SK-N-MC (cell line): ENCODE results near the gene CTNNA3.

Source experiments
- DNase-seq: peaks from one replicate; pipeline ENCODE4 v3.0.0-alpha.2; 2011; ENCODE audit warnings: low read depth, low spot score
- H3K27ac ChIP-seq: fragments of 200-600 bp; sonication (generic); 2 replicates; pipeline ENCODE4 v1.5.1; 2016; ENCODE audit warnings: mixed run types
- H3K36me3 ChIP-seq: fragments of 200-600 bp; sonication (generic); 2 replicates; pipeline ENCODE4 v1.6.1; 2017; ENCODE audit warnings: antibody characterized with exemption, low read length, mixed read lengths; ENCODE audit not compliant: insufficient read depth
- H3K4me3 ChIP-seq: fragments of 200-600 bp; sonication (generic); 2 replicates; pipeline ENCODE4 v1.5.1; 2016
- H3K9ac ChIP-seq: fragments of 200-600 bp; sonication (generic); 2 replicates; pipeline ENCODE4 v1.8.0; 2017; ENCODE audit warnings: mixed run types, mixed read lengths; ENCODE audit not compliant: insufficient read length
- H3K9me3 ChIP-seq: fragments of 200-600 bp; sonication (generic); 2 replicates; pipeline ENCODE4 v1.6.1; 2017; ENCODE audit warnings: low read depth, mild to moderate bottlenecking, antibody characterized with exemption, low read length, moderate library complexity, mixed read lengths
- EZH2 ChIP-seq: fragments of 200-600 bp; sonication (generic); IDR thresholded peaks from one replicate; pipeline ENCODE4 v1.6.1; 2017; ENCODE audit warnings: antibody characterized with exemption
- FOXP2 ChIP-seq: optimal IDR thresholded peaks from 2 replicates; pipeline ENCODE3; 2011; ENCODE audit warnings: mild to moderate bottlenecking, moderate library complexity; ENCODE audit not compliant: insufficient read depth; ENCODE audit errors: extremely low read length, control extremely low read depth
- POLR2AphosphoS5 ChIP-seq: IDR thresholded peaks from 2 replicates; pipeline ENCODE4 v1.6.1; 2012; ENCODE audit warnings: mild to moderate bottlenecking, low read depth, low read length, borderline replicate concordance

Gene CTNNA3

GRCh38 chr10:66981361-66982052 lies 714.5 kb downstream of the CTNNA3 start:
- TF ChIP-seq EZH2: no peak
- no peak for TF ChIP-seq FOXP2
- TF ChIP-seq POLR2AphosphoS5: no peak
- DNase-seq: no peak
- Histone ChIP-seq H3K36me3 (no peaks in the 10 kb centered on the region), H3K9me3 (no peaks in the 10 kb centered on the region), H3K4me3 (no peak overlapping the region), H3K27ac (no peak overlapping the region), H3K9ac (no peak overlapping the region)

GRCh38 chr10:66980246-66980815 lies 715.7 kb downstream of the CTNNA3 start:
- Histone ChIP-seq H3K36me3 (no peaks in the 10 kb centered on the region), H3K9ac (no peak overlapping the region), H3K4me3 (no peak overlapping the region), H3K9me3 (no peaks in the 10 kb centered on the region), H3K27ac (no peak overlapping the region)
- TF ChIP-seq FOXP2 (no peak), POLR2AphosphoS5 (no peak), EZH2 (no peak)
- no peak for DNase-seq

- Histone ChIP-seq H3K9me3 (no peaks in the 10 kb centered on the region), H3K4me3 (no peak overlapping the region), H3K9ac (no peak overlapping the region), H3K36me3 (no peaks in the 10 kb centered on the region), H3K27ac (no peak overlapping the region)
- no peak for DNase-seq
- no peak for TF ChIP-seq EZH2
- no peak for TF ChIP-seq FOXP2
- TF ChIP-seq POLR2AphosphoS5: no peak
Measured at GRCh38 chr10:66964946-66965345, 731.0 kb downstream of the CTNNA3 start.

GRCh38 chr10:66958466-66958865 lies 737.5 kb downstream of the CTNNA3 start:
- Histone ChIP-seq H3K9ac (no peak overlapping the region), H3K36me3 (no peaks in the 10 kb centered on the region), H3K4me3 (no peak overlapping the region), H3K27ac (no peak overlapping the region), H3K9me3 (no peaks in the 10 kb centered on the region)
- TF ChIP-seq EZH2 (no peak), POLR2AphosphoS5 (no peak), FOXP2 (no peak)
- DNase-seq: no peak

GRCh38 chr10:66951896-66952295 lies 744.1 kb downstream of the CTNNA3 start:
- no peak for TF ChIP-seq FOXP2
- TF ChIP-seq EZH2: no peak
- no peak for TF ChIP-seq POLR2AphosphoS5
- no peak for DNase-seq
- Histone ChIP-seq H3K36me3 (no peaks in the 10 kb centered on the region), H3K9ac (no peak overlapping the region), H3K4me3 (no peak overlapping the region), H3K9me3 (no peaks in the 10 kb centered on the region), H3K27ac (no peak overlapping the region)

GRCh38 chr10:66943590-66943989 lies 752.4 kb downstream of the CTNNA3 start:
- no peak overlapping the region for H3K27ac ChIP-seq
- H3K36me3 ChIP-seq: no peaks in the 10 kb centered on the region
- no peaks in the 10 kb centered on the region for H3K9me3 ChIP-seq
- no peak for DNase-seq
- TF ChIP-seq EZH2: no peak
- no peak for TF ChIP-seq POLR2AphosphoS5
- TF ChIP-seq FOXP2: no peak
- H3K4me3 ChIP-seq: no peak overlapping the region
- H3K9ac ChIP-seq: no peak overlapping the region

GRCh38 chr10:66942407-66942806 lies 753.6 kb downstream of the CTNNA3 start:
- no peaks in the 10 kb centered on the region for H3K36me3 ChIP-seq
- no peak overlapping the region for H3K9ac ChIP-seq
- H3K4me3 ChIP-seq: no peak overlapping the region
- TF ChIP-seq EZH2 (no peak), POLR2AphosphoS5 (no peak), FOXP2 (no peak)
- no peak overlapping the region for H3K27ac ChIP-seq
- H3K9me3 ChIP-seq: no peaks in the 10 kb centered on the region
- DNase-seq: no peak

- Histone ChIP-seq H3K27ac (no peak overlapping the region), H3K36me3 (no peaks in the 10 kb centered on the region), H3K9me3 (no peaks in the 10 kb centered on the region), H3K4me3 (no peak overlapping the region), H3K9ac (no peak overlapping the region)
- DNase-seq: no peak
- TF ChIP-seq POLR2AphosphoS5: no peak
- no peak for TF ChIP-seq FOXP2
- TF ChIP-seq EZH2: no peak
Measured at GRCh38 chr10:66941491-66941890, 754.5 kb downstream of the CTNNA3 start.

GRCh38 chr10:66940965-66941364 lies 755.0 kb downstream of the CTNNA3 start:
- no peak overlapping the region for H3K27ac ChIP-seq
- H3K36me3 ChIP-seq: no peaks in the 10 kb centered on the region
- H3K9ac ChIP-seq: no peak overlapping the region
- DNase-seq: no peak
- H3K9me3 ChIP-seq: no peaks in the 10 kb centered on the region
- TF ChIP-seq EZH2: no peak
- TF ChIP-seq FOXP2: no peak
- TF ChIP-seq POLR2AphosphoS5: no peak
- H3K4me3 ChIP-seq: no peak overlapping the region
